Measurements from ENCODE around the gene ABLIM3.

Gene ABLIM3

GRCh38 chr5:149154650-149155049 lies 13.4 kb downstream of the ABLIM3 start:
- Histone ChIP-seq H3K36me3 (replicated peaks) (no peaks in the 10 kb centered on the region), H3K4me1 (no peaks in the 10 kb centered on the region), H3K27me3 (ENCODE audit: low read depth) (peaks cover 5% of the 10 kb centered on the region; the same call in 1 of the 2 replicates), H3K4me3 (no peak overlapping the region), H3K9me3 (no peaks in the 10 kb centered on the region)
- DNase-seq (ENCODE audit: low spot score in 2 of 2) = no peak
- in situ Hi-C loops (cut with MboI; ENCODE audit: low sequenced_read_pairs) = no loop called here

GRCh38 chr5:149156435-149157083 lies 15.3 kb downstream of the ABLIM3 start:
- H3K9me3 ChIP-seq = no peaks in the 10 kb centered on the region
- in situ Hi-C loops (cut with MboI; ENCODE audit: low sequenced_read_pairs) = no loop called here
- no peak overlapping the region for H3K4me3 ChIP-seq
- DNase-seq (ENCODE audit: low spot score in 2 of 2) = no peak
- peaks cover 5% of the 10 kb centered on the region; the same call in 1 of the 2 replicates for H3K27me3 ChIP-seq (ENCODE audit: low read depth)
- no peaks in the 10 kb centered on the region for H3K36me3 ChIP-seq (replicated peaks)
- no peaks in the 10 kb centered on the region for H3K4me1 ChIP-seq

- Histone ChIP-seq H3K4me1 (no peaks in the 10 kb centered on the region), H3K36me3 (replicated peaks) (no peaks in the 10 kb centered on the region), H3K27me3 (ENCODE audit: low read depth) (peaks cover 5% of the 10 kb centered on the region; the same call in 1 of the 2 replicates), H3K4me3 (no peak overlapping the region), H3K9me3 (no peaks in the 10 kb centered on the region)
- in situ Hi-C loops (cut with MboI; ENCODE audit: low sequenced_read_pairs) = no loop called here
- DNase-seq (ENCODE audit: low spot score in 2 of 2) = no peak
These were observed 16.0 kb downstream of the ABLIM3 start for GRCh38 chr5:149157330-149157729.

GRCh38 chr5:149160291-149160787 lies 19.0 kb downstream of the ABLIM3 start:
- no peaks in the 10 kb centered on the region for H3K4me1 ChIP-seq
- H3K36me3 ChIP-seq (replicated peaks) = no peaks in the 10 kb centered on the region
- no peak overlapping the region for H3K4me3 ChIP-seq
- no peaks in the 10 kb centered on the region for H3K9me3 ChIP-seq
- 0 out of 2 replicates have a peak, but pooled peaks cover 3% of the 10 kb centered on the region for H3K27me3 ChIP-seq (ENCODE audit: low read depth)
- in situ Hi-C loops (cut with MboI; ENCODE audit: low sequenced_read_pairs) = no loop called here
- no peak for DNase-seq (ENCODE audit: low spot score in 2 of 2)

GRCh38 chr5:149161026-149161687 lies 19.9 kb downstream of the ABLIM3 start:
- in situ Hi-C loops (cut with MboI; ENCODE audit: low sequenced_read_pairs) = no loop called here
- H3K4me3 ChIP-seq = no peak overlapping the region
- DNase-seq (ENCODE audit: low spot score in 2 of 2) = no peak
- H3K36me3 ChIP-seq (replicated peaks) = no peaks in the 10 kb centered on the region
- H3K4me1 ChIP-seq = no peaks in the 10 kb centered on the region
- no peaks in the 10 kb centered on the region for H3K9me3 ChIP-seq
- H3K27me3 ChIP-seq (ENCODE audit: low read depth) = 0 out of 2 replicates have a peak, but pooled peaks cover 3% of the 10 kb centered on the region

- 0 out of 2 replicates have a peak, but pooled peaks cover 3% of the 10 kb centered on the region for H3K27me3 ChIP-seq (ENCODE audit: low read depth)
- no peaks in the 10 kb centered on the region for H3K4me1 ChIP-seq
- H3K4me3 ChIP-seq = no peak overlapping the region
- H3K9me3 ChIP-seq = no peaks in the 10 kb centered on the region
- no peaks in the 10 kb centered on the region for H3K36me3 ChIP-seq (replicated peaks)
- no peak for DNase-seq (ENCODE audit: low spot score in 2 of 2)
- in situ Hi-C loops (cut with MboI; ENCODE audit: low sequenced_read_pairs) = no loop called here
These were observed 20.6 kb downstream of the ABLIM3 start for GRCh38 chr5:149161850-149162249.

GRCh38 chr5:149162401-149163084 lies 21.2 kb downstream of the ABLIM3 start:
- Histone ChIP-seq H3K4me1 (no peaks in the 10 kb centered on the region), H3K36me3 (replicated peaks) (no peaks in the 10 kb centered on the region), H3K27me3 (ENCODE audit: low read depth) (0 out of 2 replicates have a peak, but pooled peaks cover 3% of the 10 kb centered on the region), H3K4me3 (no peak overlapping the region), H3K9me3 (no peaks in the 10 kb centered on the region)
- DNase-seq (ENCODE audit: low spot score in 2 of 2) = no peak
- in situ Hi-C loops (cut with MboI; ENCODE audit: low sequenced_read_pairs) = no loop called here

- Histone ChIP-seq H3K27me3 (ENCODE audit: low read depth) (peaks cover 7% of the 10 kb centered on the region; the same call in 1 of the 2 replicates), H3K4me3 (no peak overlapping the region), H3K36me3 (replicated peaks) (no peaks in the 10 kb centered on the region), H3K4me1 (no peaks in the 10 kb centered on the region), H3K9me3 (no peaks in the 10 kb centered on the region)
- in situ Hi-C loops (cut with MboI; ENCODE audit: low sequenced_read_pairs) = no loop called here
- no peak for DNase-seq (ENCODE audit: low spot score in 2 of 2)
These were observed 23.4 kb downstream of the ABLIM3 start for GRCh38 chr5:149164731-149165130.

- no peak for DNase-seq (ENCODE audit: low spot score in 2 of 2)
- Histone ChIP-seq H3K27me3 (ENCODE audit: low read depth) (peaks cover 7% of the 10 kb centered on the region), H3K36me3 (replicated peaks) (no peaks in the 10 kb centered on the region), H3K4me3 (no peak overlapping the region), H3K9me3 (no peaks in the 10 kb centered on the region), H3K4me1 (no peaks in the 10 kb centered on the region)
- in situ Hi-C loops (cut with MboI; ENCODE audit: low sequenced_read_pairs) = no loop called here
These were observed 24.8 kb downstream of the ABLIM3 start for GRCh38 chr5:149166128-149166527.

- in situ Hi-C loops (cut with MboI; ENCODE audit: low sequenced_read_pairs) = no loop called here
- H3K4me1 ChIP-seq = no peaks in the 10 kb centered on the region
- no peak for DNase-seq (ENCODE audit: low spot score in 2 of 2)
- H3K9me3 ChIP-seq = no peaks in the 10 kb centered on the region
- H3K4me3 ChIP-seq = no peak overlapping the region
- H3K27me3 ChIP-seq (ENCODE audit: low read depth) = peaks cover 7% of the 10 kb centered on the region
- no peaks in the 10 kb centered on the region for H3K36me3 ChIP-seq (replicated peaks)
These were observed 25.4 kb downstream of the ABLIM3 start for GRCh38 chr5:149166591-149167100.

GRCh38 chr5:149168276-149168906 lies 27.1 kb downstream of the ABLIM3 start:
- DNase-seq (ENCODE audit: low spot score in 2 of 2) = no peak
- Histone ChIP-seq H3K27me3 (ENCODE audit: low read depth) (peaks cover 7% of the 10 kb centered on the region), H3K36me3 (replicated peaks) (no peaks in the 10 kb centered on the region), H3K9me3 (no peaks in the 10 kb centered on the region), H3K4me1 (no peaks in the 10 kb centered on the region), H3K4me3 (no peak overlapping the region)
- in situ Hi-C loops (cut with MboI; ENCODE audit: low sequenced_read_pairs) = no loop called here

- Histone ChIP-seq H3K9me3 (no peaks in the 10 kb centered on the region), H3K4me1 (no peaks in the 10 kb centered on the region), H3K4me3 (no peak overlapping the region), H3K27me3 (ENCODE audit: low read depth) (peaks cover 4% of the 10 kb centered on the region), H3K36me3 (replicated peaks) (no peaks in the 10 kb centered on the region)
- DNase-seq (ENCODE audit: low spot score in 2 of 2) = no peak
- in situ Hi-C loops (cut with MboI; ENCODE audit: low sequenced_read_pairs) = no loop called here
These were observed 29.0 kb downstream of the ABLIM3 start for GRCh38 chr5:149170299-149170698.

GRCh38 chr5:149172261-149172660 lies 31.0 kb downstream of the ABLIM3 start:
- Histone ChIP-seq H3K4me3 (no peak overlapping the region), H3K27me3 (ENCODE audit: low read depth) (peaks cover 4% of the 10 kb centered on the region), H3K9me3 (no peaks in the 10 kb centered on the region), H3K36me3 (replicated peaks) (no peaks in the 10 kb centered on the region), H3K4me1 (no peaks in the 10 kb centered on the region)
- in situ Hi-C loops (cut with MboI; ENCODE audit: low sequenced_read_pairs) = no loop called here
- no peak for DNase-seq (ENCODE audit: low spot score in 2 of 2)

Measured in HAP-1 (cell line).